BE2C (cell line): Measurements from ENCODE around the gene MEIOB.
A peak's percentile ranks its signal among the peaks of the same experiment; 100 is the strongest.

Source experiments
- DNase-seq: peaks from one replicate; pipeline ENCODE4 v3.0.0-alpha.2; 2020
- H3K27me3 ChIP-seq: fragments of 250-450 bp; sonication (Bioruptor Pico); 2 replicates; pipeline ENCODE4 v1.5.1; 2020; ENCODE audit warnings: mild to moderate bottlenecking
- H3K36me3 ChIP-seq: fragments of 250-450 bp; sonication (Bioruptor Pico); 2 replicates; pipeline ENCODE4 v1.5.1; 2020; ENCODE audit warnings: mild to moderate bottlenecking
- H3K4me1 ChIP-seq: fragments of 250-450 bp; sonication (Bioruptor Pico); 2 replicates; pipeline ENCODE4 v1.5.1; 2020
- H3K4me3 ChIP-seq: 2 replicates; pipeline ENCODE4 v1.5.1; 2011; ENCODE audit warnings: low read depth, low read length
- H3K9me3 ChIP-seq: fragments of 250-450 bp; sonication (Bioruptor Pico); 2 replicates; pipeline ENCODE4 v1.5.1; 2020
- TF ChIP-seq, protein P1 (sequence below): IDR thresholded peaks from 2 replicates; pipeline ENCODE4 v1.5.1; 2012; ENCODE audit warnings: mild to moderate bottlenecking, low read depth, low read length

The MEIOB gene

DNA sequence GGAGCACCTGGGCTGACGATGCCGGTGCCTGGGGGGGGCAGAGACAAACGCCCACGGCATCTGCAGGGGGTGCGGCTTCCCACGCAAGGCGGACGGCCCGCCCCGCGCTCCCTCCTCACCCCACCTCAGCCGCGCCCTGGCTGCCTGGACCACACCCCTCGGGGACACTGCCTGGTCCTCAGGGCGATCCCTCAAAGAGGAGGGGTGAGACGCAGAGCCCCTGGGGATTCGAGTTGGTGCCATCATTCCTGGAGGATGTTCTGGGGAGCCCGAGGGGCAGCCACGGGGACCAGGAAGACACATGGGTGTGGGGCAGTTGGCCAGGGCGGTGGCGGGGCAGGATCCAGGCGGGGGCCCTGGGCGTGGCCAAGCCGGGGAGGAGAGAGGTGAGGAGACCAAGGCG lies 82.3 kb downstream of the MEIOB start:
- Histone ChIP-seq H3K36me3 (peaks cover 53% of the 10 kb centered on the region), H3K27me3 (no peaks in the 10 kb centered on the region), H3K4me3 (no peak overlapping the region), H3K9me3 (no peaks in the 10 kb centered on the region), H3K4me1 (no peaks in the 10 kb centered on the region)
- TF ChIP-seq, protein P1, sequence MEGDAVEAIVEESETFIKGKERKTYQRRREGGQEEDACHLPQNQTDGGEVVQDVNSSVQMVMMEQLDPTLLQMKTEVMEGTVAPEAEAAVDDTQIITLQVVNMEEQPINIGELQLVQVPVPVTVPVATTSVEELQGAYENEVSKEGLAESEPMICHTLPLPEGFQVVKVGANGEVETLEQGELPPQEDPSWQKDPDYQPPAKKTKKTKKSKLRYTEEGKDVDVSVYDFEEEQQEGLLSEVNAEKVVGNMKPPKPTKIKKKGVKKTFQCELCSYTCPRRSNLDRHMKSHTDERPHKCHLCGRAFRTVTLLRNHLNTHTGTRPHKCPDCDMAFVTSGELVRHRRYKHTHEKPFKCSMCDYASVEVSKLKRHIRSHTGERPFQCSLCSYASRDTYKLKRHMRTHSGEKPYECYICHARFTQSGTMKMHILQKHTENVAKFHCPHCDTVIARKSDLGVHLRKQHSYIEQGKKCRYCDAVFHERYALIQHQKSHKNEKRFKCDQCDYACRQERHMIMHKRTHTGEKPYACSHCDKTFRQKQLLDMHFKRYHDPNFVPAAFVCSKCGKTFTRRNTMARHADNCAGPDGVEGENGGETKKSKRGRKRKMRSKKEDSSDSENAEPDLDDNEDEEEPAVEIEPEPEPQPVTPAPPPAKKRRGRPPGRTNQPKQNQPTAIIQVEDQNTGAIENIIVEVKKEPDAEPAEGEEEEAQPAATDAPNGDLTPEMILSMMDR = no peak
- no peak for DNase-seq

DNA sequence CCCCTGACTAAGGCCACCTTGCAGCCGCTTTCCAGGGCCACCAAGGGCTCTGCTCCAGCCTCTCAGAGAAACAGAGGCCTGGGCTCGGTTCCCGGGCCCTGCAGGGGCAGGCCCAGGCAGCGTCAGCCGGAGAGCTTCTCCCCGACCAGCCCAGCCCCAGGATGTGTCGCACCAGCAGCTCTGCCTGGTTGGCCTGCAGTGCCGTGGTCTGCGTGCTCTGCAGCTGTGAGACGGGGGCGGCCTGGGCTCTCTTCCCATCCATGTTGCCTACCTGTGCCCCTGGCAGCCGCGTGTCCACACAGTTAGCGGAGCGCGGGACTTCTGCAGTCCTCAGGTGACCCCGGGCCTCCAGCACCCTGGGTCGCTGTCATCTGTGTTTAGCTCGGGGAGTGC lies 83.3 kb downstream of the MEIOB start:
- H3K36me3 ChIP-seq = peaks cover 53% of the 10 kb centered on the region
- TF ChIP-seq, protein P1 = no peak

DNA sequence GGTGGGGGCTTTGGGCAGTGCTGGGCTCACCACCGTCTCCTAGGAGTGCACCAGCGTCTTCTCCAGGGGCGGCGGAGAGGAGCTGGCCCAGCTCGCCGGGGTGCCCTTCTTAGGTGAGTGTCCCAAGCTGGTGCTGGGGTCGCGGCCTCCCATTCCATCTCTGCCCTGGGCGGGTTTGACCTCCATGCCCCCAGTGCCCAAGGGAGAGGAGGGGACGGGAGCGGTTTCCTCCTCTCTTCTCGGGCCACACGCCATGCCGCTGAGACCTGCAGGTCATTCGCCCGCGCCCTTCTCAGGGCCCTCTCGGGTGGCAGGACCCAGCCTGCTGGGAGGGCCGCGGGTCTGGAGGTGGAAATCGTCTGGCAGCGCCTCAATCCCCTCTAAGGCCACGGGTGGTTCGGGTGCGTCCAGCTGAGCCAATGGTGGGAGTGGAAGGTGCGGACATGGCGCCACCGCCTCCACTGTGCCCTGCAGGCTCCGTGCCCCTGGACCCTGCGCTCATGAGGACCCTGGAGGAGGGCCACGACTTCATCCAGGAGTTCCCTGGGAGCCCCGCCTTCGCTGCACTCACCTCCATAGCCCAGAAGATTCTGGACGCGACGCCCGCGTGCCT lies 83.8 kb downstream of the MEIOB start:
- H3K9me3 ChIP-seq = no peaks in the 10 kb centered on the region
- H3K4me1 ChIP-seq = no peaks in the 10 kb centered on the region
- no peak overlapping the region for H3K4me3 ChIP-seq
- no peak for DNase-seq
- no peaks in the 10 kb centered on the region for H3K27me3 ChIP-seq
- TF ChIP-seq, protein P1 = no peak
- H3K36me3 ChIP-seq = peaks cover 53% of the 10 kb centered on the region

More for the DNA sequence above, 83.3 kb downstream of the MEIOB start:
- H3K4me3 ChIP-seq = no peak overlapping the region
- H3K27me3 ChIP-seq = no peaks in the 10 kb centered on the region
- H3K4me1 ChIP-seq = no peaks in the 10 kb centered on the region
- DNase-seq = peak; percentile 24
- no peaks in the 10 kb centered on the region for H3K9me3 ChIP-seq

DNA sequence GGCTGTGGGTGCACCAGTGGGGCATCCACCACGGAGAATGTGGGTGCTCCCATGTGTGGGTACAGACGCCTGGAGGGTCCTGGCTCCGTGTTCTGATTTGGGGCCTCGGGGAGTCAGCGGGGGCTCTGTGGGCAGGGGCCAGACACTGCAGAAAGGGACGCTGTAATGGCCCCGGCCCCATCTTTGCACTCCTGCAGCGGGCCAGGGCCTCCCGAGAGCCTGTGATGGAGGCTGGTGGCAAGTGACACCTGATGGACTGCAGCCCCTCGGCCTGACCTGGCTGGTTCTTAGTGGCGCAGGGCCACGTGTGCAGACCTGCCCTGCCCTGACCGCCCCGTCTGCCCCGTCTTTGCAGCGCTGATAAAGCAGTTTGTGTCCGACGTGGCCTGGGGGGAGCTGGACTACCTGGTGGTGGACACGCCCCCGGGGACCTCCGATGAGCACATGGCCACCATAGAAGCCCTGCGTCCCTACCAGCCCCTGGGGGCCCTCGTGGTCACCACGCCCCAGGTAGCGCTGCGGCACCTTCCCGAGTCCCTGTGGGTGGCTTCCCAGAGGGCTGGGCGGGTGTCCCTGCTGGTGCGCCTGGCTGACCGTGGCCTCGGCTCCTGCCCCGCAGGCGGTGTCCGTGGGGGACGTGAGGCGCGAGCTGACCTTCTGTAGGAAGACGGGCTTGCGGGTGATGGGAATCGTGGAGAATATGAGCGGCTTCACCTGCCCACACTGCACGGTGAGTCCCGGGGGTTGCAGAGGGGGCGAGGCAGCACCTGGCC lies 84.5 kb downstream of the MEIOB start:
- Histone ChIP-seq H3K4me1 (no peaks in the 10 kb centered on the region), H3K9me3 (no peaks in the 10 kb centered on the region), H3K36me3 (peaks cover 52% of the 10 kb centered on the region), H3K4me3 (no peak overlapping the region), H3K27me3 (no peaks in the 10 kb centered on the region)
- no peak for DNase-seq
- TF ChIP-seq, protein P1 = no peak

DNA sequence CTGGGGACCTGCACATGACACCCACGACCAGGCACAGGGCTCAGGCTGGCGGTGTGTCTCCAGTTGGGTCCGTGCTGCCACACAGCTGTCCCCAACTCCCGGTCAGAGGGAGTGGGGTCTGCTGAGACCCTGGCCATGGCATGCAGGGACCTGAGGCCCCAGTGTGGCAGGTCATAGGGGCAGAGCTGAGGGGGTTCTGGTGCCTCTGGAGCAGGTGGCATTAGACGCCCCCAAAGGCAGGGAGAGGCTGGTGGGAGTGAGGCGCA lies 85.0 kb downstream of the MEIOB start:
- DNase-seq = no peak
- Histone ChIP-seq H3K9me3 (no peaks in the 10 kb centered on the region), H3K4me3 (no peak overlapping the region), H3K36me3 (peaks cover 47% of the 10 kb centered on the region), H3K27me3 (no peaks in the 10 kb centered on the region), H3K4me1 (no peaks in the 10 kb centered on the region)
- TF ChIP-seq, protein P1 = no peak
